GM12875 (cell line): ENCODE data around the gene EIF4A2.

Experiments
- H3K4me3 ChIP-seq: one replicate; pipeline ENCODE4 v1.5.1; 2011; ENCODE audit warnings: low read depth, low read length, control low read depth
- TF ChIP-seq, protein P1 (sequence below): IDR thresholded peaks from 2 replicates; pipeline ENCODE4 v1.5.1; 2011; ENCODE audit warnings: low read depth, mild to moderate bottlenecking, control low read depth, inconsistent platforms, low read length, moderate library complexity, borderline replicate concordance; ENCODE audit not compliant: insufficient read depth

EIF4A2 gene

DNA sequence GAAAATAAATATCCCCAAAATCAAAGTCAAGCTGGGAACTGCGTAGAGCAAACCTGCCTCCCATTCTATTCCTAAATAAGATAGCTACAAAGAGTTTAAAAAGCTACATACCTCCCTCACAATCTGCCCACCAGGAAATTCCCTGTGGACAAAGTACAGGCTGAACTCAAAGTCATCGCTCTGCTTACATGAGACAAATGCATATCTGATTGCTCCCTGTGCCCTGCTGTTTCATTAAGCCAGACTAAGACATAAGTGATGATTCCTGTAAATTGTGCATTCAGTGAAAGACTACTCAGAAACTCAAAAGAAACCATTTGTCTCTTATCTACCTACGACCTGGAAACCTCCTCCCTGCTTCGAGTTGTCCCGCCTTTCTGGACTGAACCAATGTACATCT, 28.5 kb upstream of the EIF4A2 start:
- no peak overlapping the region for H3K4me3 ChIP-seq
- TF ChIP-seq, protein P1, sequence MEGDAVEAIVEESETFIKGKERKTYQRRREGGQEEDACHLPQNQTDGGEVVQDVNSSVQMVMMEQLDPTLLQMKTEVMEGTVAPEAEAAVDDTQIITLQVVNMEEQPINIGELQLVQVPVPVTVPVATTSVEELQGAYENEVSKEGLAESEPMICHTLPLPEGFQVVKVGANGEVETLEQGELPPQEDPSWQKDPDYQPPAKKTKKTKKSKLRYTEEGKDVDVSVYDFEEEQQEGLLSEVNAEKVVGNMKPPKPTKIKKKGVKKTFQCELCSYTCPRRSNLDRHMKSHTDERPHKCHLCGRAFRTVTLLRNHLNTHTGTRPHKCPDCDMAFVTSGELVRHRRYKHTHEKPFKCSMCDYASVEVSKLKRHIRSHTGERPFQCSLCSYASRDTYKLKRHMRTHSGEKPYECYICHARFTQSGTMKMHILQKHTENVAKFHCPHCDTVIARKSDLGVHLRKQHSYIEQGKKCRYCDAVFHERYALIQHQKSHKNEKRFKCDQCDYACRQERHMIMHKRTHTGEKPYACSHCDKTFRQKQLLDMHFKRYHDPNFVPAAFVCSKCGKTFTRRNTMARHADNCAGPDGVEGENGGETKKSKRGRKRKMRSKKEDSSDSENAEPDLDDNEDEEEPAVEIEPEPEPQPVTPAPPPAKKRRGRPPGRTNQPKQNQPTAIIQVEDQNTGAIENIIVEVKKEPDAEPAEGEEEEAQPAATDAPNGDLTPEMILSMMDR = no peak

DNA sequence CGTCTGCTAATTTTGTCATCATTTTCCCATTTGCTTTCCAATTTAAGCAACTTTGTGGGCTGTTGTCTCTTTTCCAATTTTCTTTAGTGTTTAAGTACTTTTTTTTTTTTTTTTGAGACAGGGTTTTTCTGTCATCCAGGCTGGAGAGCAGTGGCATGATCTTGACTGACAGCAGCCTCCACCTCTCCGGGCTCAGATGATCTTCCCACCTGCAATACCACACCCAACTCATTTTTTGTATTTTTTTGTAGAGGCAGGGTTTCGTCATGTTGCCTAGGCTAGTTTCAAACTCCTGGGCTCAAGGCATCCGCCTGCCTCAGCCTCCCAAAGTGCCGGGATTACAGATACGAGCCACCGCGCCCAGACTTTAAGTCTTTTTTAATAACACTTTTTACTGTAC, 26.2 kb upstream of the EIF4A2 start:
- H3K4me3 ChIP-seq = no peak overlapping the region
- TF ChIP-seq, protein P1 = no peak

- H3K4me3 ChIP-seq = no peak overlapping the region
- TF ChIP-seq, protein P1 = no peak
Observed at GRCh38 chr3:186757686-186758220, 25.6 kb upstream of the EIF4A2 start.

DNA sequence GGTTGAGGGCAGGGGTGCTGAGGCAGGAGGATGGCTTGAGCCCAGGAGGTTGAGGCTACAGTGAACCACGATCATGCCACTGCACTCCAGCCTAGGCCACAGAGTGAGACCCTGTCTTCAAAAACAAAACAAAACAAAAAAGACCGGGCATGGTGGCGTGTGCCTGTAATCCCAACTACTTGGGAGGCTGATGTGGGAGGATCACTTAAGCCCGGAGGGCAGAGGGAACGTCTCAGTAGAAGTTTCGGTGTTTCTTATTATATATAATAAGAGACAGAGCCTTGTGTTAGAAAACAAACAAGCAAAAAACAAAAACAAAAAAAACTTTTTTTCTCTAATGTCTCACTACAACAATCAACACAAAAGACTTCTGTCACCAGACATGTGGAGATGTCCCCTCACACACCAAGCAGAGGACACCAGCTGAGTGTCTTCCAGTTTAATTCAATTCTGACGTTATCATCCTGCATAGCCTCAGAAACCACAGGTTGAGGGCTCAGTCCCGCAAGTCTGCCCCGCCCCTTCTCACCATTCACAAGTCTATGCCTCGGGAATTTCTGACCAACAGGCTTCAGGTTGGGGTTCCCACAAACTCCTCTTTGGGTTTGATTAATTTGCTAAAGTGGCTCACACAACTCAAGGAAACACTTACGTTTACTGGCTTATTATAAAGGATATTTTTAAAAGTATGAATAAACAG, 24.0 kb upstream of the EIF4A2 start:
- no peak overlapping the region for H3K4me3 ChIP-seq
- TF ChIP-seq, protein P1 = no peak

GRCh38 chr3:186760141-186760833, 23.1 kb upstream of the EIF4A2 start:
- no peak overlapping the region for H3K4me3 ChIP-seq
- TF ChIP-seq, protein P1 = no peak

DNA sequence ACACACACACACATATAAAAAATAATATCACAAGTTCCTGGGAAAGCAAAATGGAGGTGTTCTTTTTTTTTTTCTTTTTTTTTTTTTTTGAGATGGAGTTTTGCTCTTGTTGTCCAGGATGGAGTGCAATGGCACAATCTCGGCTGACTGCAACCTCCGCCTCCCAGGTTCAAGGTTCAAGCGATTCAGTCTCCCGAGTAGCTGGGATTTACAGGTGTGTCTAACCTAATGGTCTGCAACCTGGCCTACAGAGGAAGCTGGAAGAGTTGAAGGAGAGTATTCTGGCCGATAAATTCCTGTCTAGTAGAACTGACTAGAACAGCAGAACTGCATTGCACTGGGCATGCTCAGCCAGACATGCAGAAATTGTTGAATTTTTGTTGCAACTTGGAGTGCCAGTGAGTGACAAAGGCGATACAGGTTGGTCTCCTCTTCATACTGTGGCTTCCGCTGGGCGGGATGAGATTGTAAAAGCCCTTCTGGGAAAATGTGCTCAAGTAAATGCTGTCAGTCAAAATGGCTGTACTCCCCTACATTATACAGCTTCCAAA, 22.4 kb upstream of the EIF4A2 start:
- H3K4me3 ChIP-seq = no peak overlapping the region
- TF ChIP-seq, protein P1 = no peak
